ENCODE data around the gene ZNF346.
"Not testable (repeated sequence)": the region's sequence is repeated elsewhere in the genome, so short reads cannot be mapped to it uniquely, and the experiment has no call there.

Gene ZNF346

GRCh38 chr5:177048531-177048930, 26.0 kb downstream of the ZNF346 start:
- H3K9me3 ChIP-seq (ENCODE audit: control insufficient read depth in 2 of 2, low read length in 2 of 2); H3K9ac ChIP-seq (ENCODE audit: low read depth in 1 of 2, low read length in 2 of 2); H3K27ac ChIP-seq (ENCODE audit: low read depth in 2 of 2, low read length in 2 of 2); H3K27me3 ChIP-seq (ENCODE audit: control insufficient read depth in 2 of 2, insufficient read depth in 2 of 2, low read length in 2 of 2); H3K4me1 ChIP-seq (ENCODE audit: control insufficient read depth in 2 of 2, insufficient read depth in 2 of 2, low read length in 2 of 2); H3K4me3 ChIP-seq (ENCODE audit: low read length in 2 of 2): not testable (repeated sequence)
- peaks cover 11 to 17% of the 10 kb centered on the region in 2 donors for H3K36me3 ChIP-seq (ENCODE audit: control insufficient read depth in 2 of 2, insufficient read depth in 2 of 2, low read length in 2 of 2)

GRCh38 chr5:177049285-177049684, 26.8 kb downstream of the ZNF346 start:
- Histone ChIP-seq H3K27me3 (ENCODE audit: control insufficient read depth in 2 of 2, insufficient read depth in 2 of 2, low read length in 2 of 2) (no peaks in the 10 kb centered on the region), H3K9me3 (ENCODE audit: control insufficient read depth in 2 of 2, low read length in 2 of 2) (no peaks in the 10 kb centered on the region), H3K27ac (ENCODE audit: low read depth in 2 of 2, low read length in 2 of 2) (no peak overlapping the region), H3K4me1 (ENCODE audit: control insufficient read depth in 2 of 2, insufficient read depth in 2 of 2, low read length in 2 of 2) (no peaks in the 10 kb centered on the region), H3K36me3 (ENCODE audit: control insufficient read depth in 2 of 2, insufficient read depth in 2 of 2, low read length in 2 of 2) (peaks cover 11% of the 10 kb centered on the region in 2 donors), H3K9ac (ENCODE audit: low read depth in 1 of 2, low read length in 2 of 2) (no peak overlapping the region), H3K4me3 (ENCODE audit: low read length in 2 of 2) (no peak overlapping the region)

- no peaks in the 10 kb centered on the region for H3K9me3 ChIP-seq (ENCODE audit: control insufficient read depth in 2 of 2, low read length in 2 of 2)
- H3K27me3 ChIP-seq (ENCODE audit: control insufficient read depth in 2 of 2, insufficient read depth in 2 of 2, low read length in 2 of 2) = no peaks in the 10 kb centered on the region
- no peak overlapping the region for H3K9ac ChIP-seq (ENCODE audit: low read depth in 1 of 2, low read length in 2 of 2)
- peaks cover 4 to 11% of the 10 kb centered on the region in 2 donors for H3K4me1 ChIP-seq (ENCODE audit: control insufficient read depth in 2 of 2, insufficient read depth in 2 of 2, low read length in 2 of 2)
- H3K4me3 ChIP-seq (ENCODE audit: low read length in 2 of 2) = no peak overlapping the region
- no peak overlapping the region for H3K27ac ChIP-seq (ENCODE audit: low read depth in 2 of 2, low read length in 2 of 2)
- peaks cover 3 to 24% of the 10 kb centered on the region in 2 donors for H3K36me3 ChIP-seq (ENCODE audit: control insufficient read depth in 2 of 2, insufficient read depth in 2 of 2, low read length in 2 of 2)
Observed at GRCh38 chr5:177064500-177065277, 42.2 kb downstream of the ZNF346 start.

GRCh38 chr5:177065491-177065890, 43.0 kb downstream of the ZNF346 start:
- H3K36me3 ChIP-seq (ENCODE audit: control insufficient read depth in 2 of 2, insufficient read depth in 2 of 2, low read length in 2 of 2) = peaks cover 3 to 22% of the 10 kb centered on the region in 2 donors
- H3K9me3 ChIP-seq (ENCODE audit: control insufficient read depth in 2 of 2, low read length in 2 of 2) = no peaks in the 10 kb centered on the region
- H3K27ac ChIP-seq (ENCODE audit: low read depth in 2 of 2, low read length in 2 of 2) = peak overlapping the region in 1 of 2 donors; percentile 44
- H3K4me1 ChIP-seq (ENCODE audit: control insufficient read depth in 2 of 2, insufficient read depth in 2 of 2, low read length in 2 of 2) = peaks cover 4 to 11% of the 10 kb centered on the region in 2 donors
- H3K4me3 ChIP-seq (ENCODE audit: low read length in 2 of 2) = no peak overlapping the region
- H3K9ac ChIP-seq (ENCODE audit: low read depth in 1 of 2, low read length in 2 of 2) = no peak overlapping the region
- H3K27me3 ChIP-seq (ENCODE audit: control insufficient read depth in 2 of 2, insufficient read depth in 2 of 2, low read length in 2 of 2) = no peaks in the 10 kb centered on the region

- H3K4me3 ChIP-seq (ENCODE audit: low read length in 2 of 2) = no peak overlapping the region
- peaks cover 4 to 11% of the 10 kb centered on the region in 2 donors for H3K4me1 ChIP-seq (ENCODE audit: control insufficient read depth in 2 of 2, insufficient read depth in 2 of 2, low read length in 2 of 2)
- H3K9me3 ChIP-seq (ENCODE audit: control insufficient read depth in 2 of 2, low read length in 2 of 2) = no peaks in the 10 kb centered on the region
- H3K36me3 ChIP-seq (ENCODE audit: control insufficient read depth in 2 of 2, insufficient read depth in 2 of 2, low read length in 2 of 2) = peaks cover 3 to 22% of the 10 kb centered on the region in 2 donors
- no peak overlapping the region for H3K27ac ChIP-seq (ENCODE audit: low read depth in 2 of 2, low read length in 2 of 2)
- H3K27me3 ChIP-seq (ENCODE audit: control insufficient read depth in 2 of 2, insufficient read depth in 2 of 2, low read length in 2 of 2) = no peaks in the 10 kb centered on the region
- no peak overlapping the region for H3K9ac ChIP-seq (ENCODE audit: low read depth in 1 of 2, low read length in 2 of 2)
Observed at GRCh38 chr5:177066224-177066623, 43.7 kb downstream of the ZNF346 start.

- no peak overlapping the region for H3K4me3 ChIP-seq (ENCODE audit: low read length in 2 of 2)
- peaks cover 4 to 13% of the 10 kb centered on the region in 2 donors for H3K4me1 ChIP-seq (ENCODE audit: control insufficient read depth in 2 of 2, insufficient read depth in 2 of 2, low read length in 2 of 2)
- H3K27me3 ChIP-seq (ENCODE audit: control insufficient read depth in 2 of 2, insufficient read depth in 2 of 2, low read length in 2 of 2) = no peaks in the 10 kb centered on the region
- peaks cover 0 to 15% of the 10 kb centered on the region in 2 donors for H3K36me3 ChIP-seq (ENCODE audit: control insufficient read depth in 2 of 2, insufficient read depth in 2 of 2, low read length in 2 of 2)
- no peak overlapping the region for H3K27ac ChIP-seq (ENCODE audit: low read depth in 2 of 2, low read length in 2 of 2)
- H3K9me3 ChIP-seq (ENCODE audit: control insufficient read depth in 2 of 2, low read length in 2 of 2) = no peaks in the 10 kb centered on the region
- H3K9ac ChIP-seq (ENCODE audit: low read depth in 1 of 2, low read length in 2 of 2) = no peak overlapping the region
Observed at GRCh38 chr5:177067503-177067902, 45.0 kb downstream of the ZNF346 start.

GRCh38 chr5:177070536-177071191, 48.2 kb downstream of the ZNF346 start:
- Histone ChIP-seq H3K4me3 (ENCODE audit: low read length in 2 of 2) (no peak overlapping the region), H3K36me3 (ENCODE audit: control insufficient read depth in 2 of 2, insufficient read depth in 2 of 2, low read length in 2 of 2) (peaks cover 0 to 2% of the 10 kb centered on the region in 2 donors), H3K4me1 (ENCODE audit: control insufficient read depth in 2 of 2, insufficient read depth in 2 of 2, low read length in 2 of 2) (peaks cover 0 to 8% of the 10 kb centered on the region in 2 donors), H3K27ac (ENCODE audit: low read depth in 2 of 2, low read length in 2 of 2) (no peak overlapping the region), H3K27me3 (ENCODE audit: control insufficient read depth in 2 of 2, insufficient read depth in 2 of 2, low read length in 2 of 2) (no peaks in the 10 kb centered on the region), H3K9ac (ENCODE audit: low read depth in 1 of 2, low read length in 2 of 2) (no peak overlapping the region), H3K9me3 (ENCODE audit: control insufficient read depth in 2 of 2, low read length in 2 of 2) (no peaks in the 10 kb centered on the region)

- Histone ChIP-seq H3K9me3 (ENCODE audit: control insufficient read depth in 2 of 2, low read length in 2 of 2) (no peaks in the 10 kb centered on the region), H3K27ac (ENCODE audit: low read depth in 2 of 2, low read length in 2 of 2) (no peak overlapping the region), H3K4me1 (ENCODE audit: control insufficient read depth in 2 of 2, insufficient read depth in 2 of 2, low read length in 2 of 2) (peaks cover 0 to 2% of the 10 kb centered on the region in 2 donors), H3K4me3 (ENCODE audit: low read length in 2 of 2) (no peak overlapping the region), H3K36me3 (ENCODE audit: control insufficient read depth in 2 of 2, insufficient read depth in 2 of 2, low read length in 2 of 2) (peaks cover 0 to 2% of the 10 kb centered on the region in 2 donors), H3K27me3 (ENCODE audit: control insufficient read depth in 2 of 2, insufficient read depth in 2 of 2, low read length in 2 of 2) (no peaks in the 10 kb centered on the region), H3K9ac (ENCODE audit: low read depth in 1 of 2, low read length in 2 of 2) (no peak overlapping the region)
Observed at GRCh38 chr5:177071666-177072385, 49.3 kb downstream of the ZNF346 start.

- Histone ChIP-seq H3K9ac (ENCODE audit: low read depth in 1 of 2, low read length in 2 of 2) (no peak overlapping the region), H3K4me1 (ENCODE audit: control insufficient read depth in 2 of 2, insufficient read depth in 2 of 2, low read length in 2 of 2) (no peaks in the 10 kb centered on the region), H3K9me3 (ENCODE audit: control insufficient read depth in 2 of 2, low read length in 2 of 2) (no peaks in the 10 kb centered on the region), H3K36me3 (ENCODE audit: control insufficient read depth in 2 of 2, insufficient read depth in 2 of 2, low read length in 2 of 2) (no peaks in the 10 kb centered on the region), H3K27me3 (ENCODE audit: control insufficient read depth in 2 of 2, insufficient read depth in 2 of 2, low read length in 2 of 2) (no peaks in the 10 kb centered on the region), H3K27ac (ENCODE audit: low read depth in 2 of 2, low read length in 2 of 2) (no peak overlapping the region), H3K4me3 (ENCODE audit: low read length in 2 of 2) (no peak overlapping the region)
Observed at GRCh38 chr5:177077335-177077734, 54.8 kb downstream of the ZNF346 start.

- Histone ChIP-seq H3K27me3 (ENCODE audit: control insufficient read depth in 2 of 2, insufficient read depth in 2 of 2, low read length in 2 of 2) (peaks cover 0 to 3% of the 10 kb centered on the region in 2 donors), H3K36me3 (ENCODE audit: control insufficient read depth in 2 of 2, insufficient read depth in 2 of 2, low read length in 2 of 2) (no peaks in the 10 kb centered on the region), H3K27ac (ENCODE audit: low read depth in 2 of 2, low read length in 2 of 2) (no peak overlapping the region), H3K9ac (ENCODE audit: low read depth in 1 of 2, low read length in 2 of 2) (no peak overlapping the region), H3K4me1 (ENCODE audit: control insufficient read depth in 2 of 2, insufficient read depth in 2 of 2, low read length in 2 of 2) (no peaks in the 10 kb centered on the region), H3K4me3 (ENCODE audit: low read length in 2 of 2) (no peak overlapping the region), H3K9me3 (ENCODE audit: control insufficient read depth in 2 of 2, low read length in 2 of 2) (no peaks in the 10 kb centered on the region)
Observed at GRCh38 chr5:177079606-177080005, 57.1 kb downstream of the ZNF346 start.
